ENCODE measurements around the gene ARHGAP21. TPM values are rescaled to one million over a fixed set of nuclear protein-coding genes. Genes with fewer than 3 reads are reported as not detected.
A peak's percentile ranks its signal among the peaks of the same experiment; 100 is the strongest.

Gene ARHGAP21
- total RNA-seq, 1 donor from 2014 or later = 80.6 TPM

DNA sequence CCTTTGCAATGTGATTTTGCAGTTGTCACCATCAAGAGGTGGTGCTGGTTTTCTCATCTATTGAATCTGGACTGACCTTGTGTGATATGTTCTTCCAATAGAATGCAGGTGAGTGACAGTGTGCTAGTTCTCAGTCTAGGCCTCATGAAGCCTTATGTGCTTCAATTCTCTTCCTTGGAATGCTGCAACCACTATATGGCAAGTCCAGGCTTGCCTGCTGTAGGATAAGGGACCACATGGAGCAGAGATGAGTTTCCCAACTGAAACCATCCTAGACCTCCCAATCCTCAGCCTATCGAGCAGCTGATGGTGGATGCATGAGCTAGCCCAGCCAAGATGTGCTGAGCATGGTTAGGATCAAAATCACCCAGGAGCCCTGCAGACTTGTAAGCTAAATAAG is 32.6 kb upstream of the ARHGAP21 start:
- H3K27me3 ChIP-seq (ENCODE audit: control insufficient read depth, insufficient read depth, low read length) = no peaks in the 10 kb centered on the region
- TF ChIP-seq, protein P1, sequence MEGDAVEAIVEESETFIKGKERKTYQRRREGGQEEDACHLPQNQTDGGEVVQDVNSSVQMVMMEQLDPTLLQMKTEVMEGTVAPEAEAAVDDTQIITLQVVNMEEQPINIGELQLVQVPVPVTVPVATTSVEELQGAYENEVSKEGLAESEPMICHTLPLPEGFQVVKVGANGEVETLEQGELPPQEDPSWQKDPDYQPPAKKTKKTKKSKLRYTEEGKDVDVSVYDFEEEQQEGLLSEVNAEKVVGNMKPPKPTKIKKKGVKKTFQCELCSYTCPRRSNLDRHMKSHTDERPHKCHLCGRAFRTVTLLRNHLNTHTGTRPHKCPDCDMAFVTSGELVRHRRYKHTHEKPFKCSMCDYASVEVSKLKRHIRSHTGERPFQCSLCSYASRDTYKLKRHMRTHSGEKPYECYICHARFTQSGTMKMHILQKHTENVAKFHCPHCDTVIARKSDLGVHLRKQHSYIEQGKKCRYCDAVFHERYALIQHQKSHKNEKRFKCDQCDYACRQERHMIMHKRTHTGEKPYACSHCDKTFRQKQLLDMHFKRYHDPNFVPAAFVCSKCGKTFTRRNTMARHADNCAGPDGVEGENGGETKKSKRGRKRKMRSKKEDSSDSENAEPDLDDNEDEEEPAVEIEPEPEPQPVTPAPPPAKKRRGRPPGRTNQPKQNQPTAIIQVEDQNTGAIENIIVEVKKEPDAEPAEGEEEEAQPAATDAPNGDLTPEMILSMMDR (IDR thresholded peaks at IDR 0.05; ENCODE audit: insufficient read depth, low read length, severe bottlenecking) = no peak
- FAIRE-seq (no peak), DNase-seq (ENCODE audit: low read depth) (peak; percentile 73)
- no peaks in the 10 kb centered on the region for H3K36me3 ChIP-seq (ENCODE audit: control insufficient read depth, insufficient read depth, low read length)
- no peak overlapping the region for H3K4me3 ChIP-seq (ENCODE audit: low read depth, low read length)

DNA sequence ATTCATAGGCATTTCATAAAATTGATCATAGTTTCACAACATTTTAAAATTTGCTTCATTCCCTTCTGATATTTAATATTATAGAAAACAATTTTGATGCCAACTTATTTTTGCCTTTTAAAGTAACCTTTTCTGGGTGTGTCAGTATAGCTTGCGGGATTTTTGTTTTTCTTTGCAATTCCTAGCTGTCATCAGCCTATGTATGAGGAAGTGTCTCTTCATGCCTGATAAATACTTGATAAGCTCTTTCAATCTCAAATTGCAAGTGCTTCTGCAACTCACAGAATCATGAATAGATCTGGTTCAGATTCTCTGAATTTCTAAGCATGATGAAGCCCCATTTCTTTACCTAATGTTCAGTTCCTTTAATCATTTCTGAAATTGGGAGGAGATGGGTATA is 28.0 kb upstream of the ARHGAP21 start:
- FAIRE-seq (no peak), DNase-seq (ENCODE audit: low read depth) (no peak)
- H3K36me3 ChIP-seq (ENCODE audit: control insufficient read depth, insufficient read depth, low read length) = no peaks in the 10 kb centered on the region
- no peak overlapping the region for H3K4me3 ChIP-seq (ENCODE audit: low read depth, low read length)
- no peaks in the 10 kb centered on the region for H3K27me3 ChIP-seq (ENCODE audit: control insufficient read depth, insufficient read depth, low read length)
- TF ChIP-seq, protein P1 (IDR thresholded peaks at IDR 0.05; ENCODE audit: insufficient read depth, low read length, severe bottlenecking) = no peak

DNA sequence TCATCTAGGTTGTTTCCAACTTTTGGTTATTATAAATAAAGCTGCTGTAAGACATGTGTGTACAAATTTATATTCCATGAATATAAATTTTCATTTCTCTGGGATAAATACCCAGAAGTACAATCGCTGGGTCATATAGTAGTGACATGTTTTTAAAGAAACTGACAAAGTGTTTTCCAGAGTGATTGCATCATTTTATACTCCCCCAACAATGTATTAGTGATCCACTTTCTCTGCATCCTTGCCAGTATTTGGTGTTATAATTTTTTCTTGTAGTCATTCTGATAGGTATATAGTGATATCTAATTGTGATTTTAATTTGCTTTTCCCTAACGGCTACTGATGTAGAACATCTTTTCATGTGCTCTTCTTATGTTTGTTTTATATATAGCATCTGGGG is 27.0 kb upstream of the ARHGAP21 start:
- H3K36me3 ChIP-seq (ENCODE audit: control insufficient read depth, insufficient read depth, low read length) = no peaks in the 10 kb centered on the region
- H3K27me3 ChIP-seq (ENCODE audit: control insufficient read depth, insufficient read depth, low read length) = no peaks in the 10 kb centered on the region
- TF ChIP-seq, protein P1 (IDR thresholded peaks at IDR 0.05; ENCODE audit: insufficient read depth, low read length, severe bottlenecking) = no peak
- H3K4me3 ChIP-seq (ENCODE audit: low read depth, low read length) = no peak overlapping the region
- no peak for FAIRE-seq
- DNase-seq (ENCODE audit: low read depth) = no peak

- Histone ChIP-seq H3K4me3 (ENCODE audit: low read depth, low read length) (no peak overlapping the region), H3K36me3 (ENCODE audit: control insufficient read depth, insufficient read depth, low read length) (no peaks in the 10 kb centered on the region)
- TF ChIP-seq, protein P1 (IDR thresholded peaks at IDR 0.05; ENCODE audit: insufficient read depth, low read length, severe bottlenecking) = no peak
Observed at GRCh38 chr10:24748214-24748613, 24.5 kb upstream of the ARHGAP21 start.

DNA sequence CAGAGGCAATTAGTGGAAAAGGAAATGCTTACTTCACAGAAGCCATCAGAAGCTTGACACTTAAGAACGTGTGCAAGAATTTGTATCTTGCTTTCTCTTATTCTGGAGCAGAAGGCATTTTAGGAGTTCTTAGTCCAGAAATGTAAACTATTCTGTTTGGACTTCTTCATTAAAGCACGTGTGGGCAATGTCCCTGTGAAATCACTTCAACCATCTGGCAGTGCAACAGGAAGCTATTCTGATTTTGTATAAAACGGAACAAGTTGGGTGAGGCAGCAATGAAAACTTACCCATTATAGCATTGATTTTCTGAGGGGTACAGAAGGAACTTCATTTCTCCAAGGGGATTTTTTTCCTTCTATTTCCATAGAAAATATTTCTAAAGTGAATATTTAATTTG is 21.3 kb upstream of the ARHGAP21 start:
- FAIRE-seq (no peak), DNase-seq (ENCODE audit: low read depth) (no peak)
- no peaks in the 10 kb centered on the region for H3K36me3 ChIP-seq (ENCODE audit: control insufficient read depth, insufficient read depth, low read length)
- TF ChIP-seq, protein P1 (IDR thresholded peaks at IDR 0.05; ENCODE audit: insufficient read depth, low read length, severe bottlenecking) = no peak
- no peak overlapping the region for H3K4me3 ChIP-seq (ENCODE audit: low read depth, low read length)
- no peaks in the 10 kb centered on the region for H3K27me3 ChIP-seq (ENCODE audit: control insufficient read depth, insufficient read depth, low read length)

More at GRCh38 chr10:24748214-24748613, 24.5 kb upstream of the ARHGAP21 start:
- no peak for DNase-seq (ENCODE audit: low read depth)
- FAIRE-seq = no peak
- H3K27me3 ChIP-seq (ENCODE audit: control insufficient read depth, insufficient read depth, low read length) = no peaks in the 10 kb centered on the region

DNA sequence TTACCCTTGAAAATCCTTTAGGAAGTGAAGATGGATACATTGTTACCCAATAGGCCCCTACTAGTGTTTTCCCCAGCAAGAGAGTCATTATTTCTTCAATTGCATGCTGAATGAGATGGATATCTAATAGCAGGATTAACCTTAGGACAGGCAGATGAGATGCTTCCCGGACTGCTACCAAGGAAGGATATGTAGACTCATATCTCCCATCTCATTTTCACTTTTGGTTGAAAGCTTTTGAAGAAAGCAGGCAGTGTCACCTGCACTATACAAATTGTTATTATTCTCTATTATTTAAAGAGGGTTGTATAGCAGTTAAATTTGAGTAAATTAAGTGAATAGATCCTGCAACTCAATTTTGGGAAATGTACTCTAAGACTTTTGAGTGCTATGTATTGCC is 17.0 kb upstream of the ARHGAP21 start:
- Histone ChIP-seq H3K4me3 (ENCODE audit: low read depth, low read length) (no peak overlapping the region), H3K36me3 (ENCODE audit: control insufficient read depth, insufficient read depth, low read length) (no peaks in the 10 kb centered on the region), H3K27me3 (ENCODE audit: control insufficient read depth, insufficient read depth, low read length) (no peaks in the 10 kb centered on the region)
- FAIRE-seq = no peak
- DNase-seq (ENCODE audit: low read depth) = no peak
- TF ChIP-seq, protein P1 (IDR thresholded peaks at IDR 0.05; ENCODE audit: insufficient read depth, low read length, severe bottlenecking) = no peak

Data from bronchial epithelial cell (primary cell).